Ascending aorta (tissue), 2 donors: ENCODE measurements around the gene CRYBB1. TPM values are rescaled to one million over a fixed set of nuclear protein-coding genes. Genes with fewer than 3 reads are reported as not detected.

Experiments used
- DNase-seq, 2 donors: peaks; one replicate each; pipeline ENCODE4 v3.0.0-alpha.2; 2019; ENCODE audit warnings: low spot score in 2 of 2
- H3K27ac ChIP-seq, 2 donors: fragments of 200-600 bp; sonication (generic); one replicate each; pipeline ENCODE4 v1.5.1; 2016 to 2017; ENCODE audit warnings: mild to moderate bottlenecking in 1 of 2
- H3K27me3 ChIP-seq: fragments of 200-600 bp; sonication (generic); one replicate; pipeline ENCODE4 v1.5.1; 2017
- H3K36me3 ChIP-seq, 2 donors: fragments of 200-600 bp; sonication (generic); one replicate each; pipeline ENCODE4 v1.5.1; 2016
- H3K4me1 ChIP-seq, 2 donors: fragments of 200-600 bp; sonication (generic); one replicate each; pipeline ENCODE4 v1.5.1; 2016 to 2017; ENCODE audit warnings: mild to moderate bottlenecking in 1 of 2
- H3K4me3 ChIP-seq, 2 donors: fragments of 200-600 bp; sonication (generic); one replicate each; pipeline ENCODE4 v1.5.1; 2016 to 2017; ENCODE audit warnings: mild to moderate bottlenecking in 1 of 2
- H3K9me3 ChIP-seq, 2 donors: fragments of 200-600 bp; sonication (generic); one replicate each; pipeline ENCODE4 v1.5.1; 2016
- CTCF ChIP-seq, 3 experiments: fragments of 200-600 bp in 2 of 3; fragments of 450-650 bp in 1 of 3; sonication (generic) in 2 of 3; IDR thresholded peaks; one replicate each; pipeline ENCODE4 v1.5.1; 2016 to 2019; ENCODE audit warnings: antibody characterized with exemption in 3 of 3, mild to moderate bottlenecking in 1 of 3, moderate library complexity in 1 of 3
- intact Hi-C: fragments of 100-400 bp; cut with DNase I; formaldehyde crosslinking; loops from one replicate; pipeline ENCODE4 v1.15.1; 2023
- total RNA-seq: library from RNA; depleted of rRNA; stranded (reverse); fragments of >200 nt; gene quantifications from one replicate; pipeline ENCODE4 v1.1.0, GENCODE V29; 2016

CRYBB1 gene
- total RNA-seq, 1 donor from 2014 or later = 7.3 TPM

GRCh38 chr22:26566994-26567393 lies 50.8 kb downstream of the CRYBB1 start:
- TF ChIP-seq CTCF (IDR thresholded peaks at IDR 0.05) = no peak
- Histone ChIP-seq H3K27me3 (no peaks in the 10 kb centered on the region), H3K9me3 (no peaks in the 10 kb centered on the region), H3K36me3 (peaks cover 0 to 5% of the 10 kb centered on the region in 2 donors), H3K27ac (no peak overlapping the region), H3K4me1 (no peaks in the 10 kb centered on the region), H3K4me3 (no peak overlapping the region)
- no peak for DNase-seq
- intact Hi-C loops = no loop called here

GRCh38 chr22:26565889-26566288 lies 51.9 kb downstream of the CRYBB1 start:
- DNase-seq = no peak
- Histone ChIP-seq H3K27me3 (no peaks in the 10 kb centered on the region), H3K36me3 (peaks cover 0 to 5% of the 10 kb centered on the region in 2 donors), H3K27ac (no peak overlapping the region), H3K4me3 (no peak overlapping the region), H3K9me3 (no peaks in the 10 kb centered on the region), H3K4me1 (no peaks in the 10 kb centered on the region)
- no peak for TF ChIP-seq CTCF (IDR thresholded peaks at IDR 0.05)
- intact Hi-C loops = no loop called here

GRCh38 chr22:26565181-26565580 lies 52.6 kb downstream of the CRYBB1 start:
- Histone ChIP-seq H3K4me3 (no peak overlapping the region), H3K4me1 (no peaks in the 10 kb centered on the region), H3K36me3 (peaks cover 0 to 5% of the 10 kb centered on the region in 2 donors), H3K9me3 (no peaks in the 10 kb centered on the region), H3K27me3 (no peaks in the 10 kb centered on the region), H3K27ac (no peak overlapping the region)
- TF ChIP-seq CTCF (IDR thresholded peaks at IDR 0.05) = no peak
- DNase-seq = no peak
- intact Hi-C loops = no loop called here

GRCh38 chr22:26564672-26565071 lies 53.2 kb downstream of the CRYBB1 start:
- no peak for DNase-seq
- no peak overlapping the region for H3K27ac ChIP-seq
- intact Hi-C loops = no loop called here
- H3K27me3 ChIP-seq = no peaks in the 10 kb centered on the region
- no peaks in the 10 kb centered on the region for H3K4me1 ChIP-seq
- no peaks in the 10 kb centered on the region for H3K9me3 ChIP-seq
- no peak overlapping the region for H3K4me3 ChIP-seq
- peaks cover 0 to 5% of the 10 kb centered on the region in 2 donors for H3K36me3 ChIP-seq
- no peak for TF ChIP-seq CTCF (IDR thresholded peaks at IDR 0.05)

GRCh38 chr22:26564181-26564580 lies 53.6 kb downstream of the CRYBB1 start:
- no peak overlapping the region for H3K27ac ChIP-seq
- H3K9me3 ChIP-seq = no peaks in the 10 kb centered on the region
- H3K4me3 ChIP-seq = no peak overlapping the region
- H3K4me1 ChIP-seq = no peaks in the 10 kb centered on the region
- H3K27me3 ChIP-seq = no peaks in the 10 kb centered on the region
- no peak for TF ChIP-seq CTCF (IDR thresholded peaks at IDR 0.05)
- DNase-seq = no peak
- intact Hi-C loops = no loop called here
- H3K36me3 ChIP-seq = peaks cover 0 to 5% of the 10 kb centered on the region in 2 donors

- H3K9me3 ChIP-seq = no peaks in the 10 kb centered on the region
- intact Hi-C loops = no loop called here
- H3K4me1 ChIP-seq = no peaks in the 10 kb centered on the region
- no peaks in the 10 kb centered on the region for H3K27me3 ChIP-seq
- H3K36me3 ChIP-seq = peaks cover 0 to 5% of the 10 kb centered on the region in 2 donors
- DNase-seq = no peak
- no peak overlapping the region for H3K4me3 ChIP-seq
- no peak for TF ChIP-seq CTCF (IDR thresholded peaks at IDR 0.05)
- H3K27ac ChIP-seq = no peak overlapping the region
Measured at GRCh38 chr22:26563022-26563421, 54.8 kb downstream of the CRYBB1 start.
